Liver (tissue), 9 donors: ENCODE measurements around the gene DAPK2. TPM values are rescaled to one million over a fixed set of nuclear protein-coding genes. Genes with fewer than 3 reads are reported as not detected.

Experiments
- DNase-seq: peaks from one replicate; pipeline ENCODE4 v3.0.0-alpha.2; 2017; ENCODE audit warnings: low spot score
- H3K27ac ChIP-seq, 2 donors: one replicate each; pipeline ENCODE4 v1.7.0; 2013; ENCODE audit warnings: inconsistent platforms in 2 of 2, low read length in 2 of 2, control low read depth in 1 of 2, low read depth in 1 of 2, mild to moderate bottlenecking in 1 of 2
- H3K27me3 ChIP-seq, 4 donors: one replicate each; pipeline versions ENCODE4 v1.6.1 to v1.7.0; 2013; ENCODE audit warnings: low read length in 3 of 4, inconsistent platforms in 1 of 4, mild to moderate bottlenecking in 1 of 4, moderate library complexity in 1 of 4; ENCODE audit not compliant: control insufficient read depth in 4 of 4, insufficient read depth in 4 of 4
- H3K36me3 ChIP-seq, 4 donors: one replicate each; pipeline versions ENCODE4 v1.6.1 to v1.7.0; 2013; ENCODE audit warnings: low read length in 3 of 4, mild to moderate bottlenecking in 3 of 4, low read depth in 1 of 4, moderate library complexity in 1 of 4; ENCODE audit not compliant: control insufficient read depth in 4 of 4, insufficient read depth in 3 of 4
- H3K4me1 ChIP-seq, 4 donors: one replicate each; pipeline versions ENCODE4 v1.6.1 to v1.7.0; 2013; ENCODE audit warnings: low read length in 3 of 4, mild to moderate bottlenecking in 3 of 4, moderate library complexity in 1 of 4; ENCODE audit not compliant: control insufficient read depth in 4 of 4, insufficient read depth in 4 of 4
- H3K4me3 ChIP-seq, 3 donors: one replicate each; pipeline versions ENCODE4 v1.6.1 to v1.7.0; 2013; ENCODE audit warnings: low read length in 3 of 3, control low read depth in 1 of 3, low read depth in 1 of 3, mild to moderate bottlenecking in 1 of 3
- H3K9ac ChIP-seq, 2 donors: one replicate each; pipeline ENCODE4 v1.7.0; 2013; ENCODE audit warnings: low read length in 2 of 2, mild to moderate bottlenecking in 2 of 2, moderate library complexity in 2 of 2, control low read depth in 1 of 2, low read depth in 1 of 2
- H3K9me3 ChIP-seq, 4 donors: one replicate each; pipeline versions ENCODE4 v1.6.1 to v1.7.0; 2013; ENCODE audit warnings: low read length in 3 of 4; ENCODE audit not compliant: control insufficient read depth in 4 of 4
- ATF3 ChIP-seq: IDR thresholded peaks from 2 replicates; pipeline ENCODE4 v1.6.1; 2016; ENCODE audit warnings: antibody characterized with exemption
- CTCF ChIP-seq: fragments of 150-350 bp; IDR thresholded peaks from 2 replicates; pipeline ENCODE4 v1.5.1; 2017; ENCODE audit warnings: improper control_type of control experiment, low read depth, low read length; ENCODE audit not compliant: missing input control
- EGR1 ChIP-seq, 2 donors: IDR thresholded peaks; 2 replicates each; pipeline ENCODE4 v1.6.1; 2016 to 2018; ENCODE audit warnings: antibody characterized with exemption in 2 of 2, low read depth in 2 of 2
- FOXA1 ChIP-seq: IDR thresholded peaks from 2 replicates; pipeline ENCODE4 v1.6.1; 2016; ENCODE audit warnings: antibody characterized with exemption
- FOXA2 ChIP-seq: IDR thresholded peaks from 2 replicates; pipeline ENCODE4 v1.6.1; 2016; ENCODE audit warnings: antibody characterized with exemption
- GABPA ChIP-seq, 2 donors: IDR thresholded peaks in 1 of 2; conservative IDR thresholded peaks in 1 of 2; 2 replicates each; pipeline ENCODE4 v1.6.1; 2016; ENCODE audit warnings: antibody characterized with exemption in 2 of 2, mild to moderate bottlenecking in 1 of 2, moderate library complexity in 1 of 2
- HNF4A ChIP-seq, 2 donors: conservative IDR thresholded peaks; 2 replicates each; pipeline ENCODE4 v1.6.1; 2016; ENCODE audit warnings: antibody characterized with exemption in 2 of 2, mild to moderate bottlenecking in 2 of 2
- HNF4G ChIP-seq: IDR thresholded peaks from 2 replicates; pipeline ENCODE4 v1.6.1; 2016; ENCODE audit warnings: antibody characterized with exemption
- JUND ChIP-seq, 2 donors: IDR thresholded peaks; 2 replicates each; pipeline ENCODE4 v1.6.1; 2016; ENCODE audit warnings: antibody characterized with exemption in 2 of 2
- MAX ChIP-seq: IDR thresholded peaks from 2 replicates; pipeline ENCODE4 v1.6.1; 2016; ENCODE audit warnings: antibody characterized with exemption
- NR2F2 ChIP-seq: IDR thresholded peaks from 2 replicates; pipeline ENCODE4 v1.6.1; 2016; ENCODE audit warnings: antibody characterized with exemption
- RAD21 ChIP-seq, 2 donors: IDR thresholded peaks; 2 replicates each; pipeline ENCODE4 v1.6.1; 2016; ENCODE audit warnings: antibody characterized with exemption in 2 of 2, mild to moderate bottlenecking in 2 of 2
- REST ChIP-seq: IDR thresholded peaks from 2 replicates; pipeline ENCODE4 v1.6.1; 2016; ENCODE audit warnings: antibody characterized with exemption, mild to moderate bottlenecking
- RXRA ChIP-seq, 2 donors: IDR thresholded peaks; 2 replicates each; pipeline ENCODE4 v1.6.1; 2017 to 2018; ENCODE audit warnings: antibody characterized with exemption in 2 of 2, mild to moderate bottlenecking in 1 of 2
- SP1 ChIP-seq: IDR thresholded peaks from 2 replicates; pipeline ENCODE4 v1.6.1; 2018; ENCODE audit warnings: antibody characterized with exemption, mild to moderate bottlenecking
- TAF1 ChIP-seq: conservative IDR thresholded peaks from 2 replicates; pipeline ENCODE4 v1.6.1; 2016; ENCODE audit warnings: antibody characterized with exemption, mild to moderate bottlenecking
- YY1 ChIP-seq: IDR thresholded peaks from 2 replicates; pipeline ENCODE4 v1.6.1; 2016; ENCODE audit warnings: antibody characterized with exemption, mild to moderate bottlenecking
- ZBTB33 ChIP-seq: IDR thresholded peaks from 2 replicates; pipeline ENCODE4 v1.6.1; 2016; ENCODE audit warnings: antibody characterized with exemption
- WGBS: extraction: QIAGEN DNeasy Blood & Tissue Kit; methylation state at CpG from one replicate; pipeline ENCODE4 v1.1.7; 2013; 5-methylcytosine and 5-hydroxymethylcytosine counted together
- polyA plus RNA-seq, 2 donors: library from polyadenylated mRNA; stranded (reverse) in 1 of 2; unstranded in 1 of 2; fragments of 200-250 nt in 1 of 2; fragments of >200 nt in 1 of 2; fragmentation: Nextera tagmentation in 1 of 2; extraction: Ambion mirVana in 1 of 2; gene quantifications; one replicate each; pipeline versions ENCODE4 v1.2.1 to v1.2.3, GENCODE V29; 2013 to 2015
- total RNA-seq, 2 donors: library from RNA; depleted of rRNA; stranded (reverse); fragments of >200 nt; gene quantifications; one replicate each; pipeline ENCODE4 v1.2.3, GENCODE V29; 2014
- donor health status: healthy.
- donor health status: healthy.
- donor health status: healthy.
- donor health status: healthy.
- donor health status: healthy.

DAPK2 gene
- total and polyA plus RNA-seq, 4 donors, result 1.0 to 3.6 (median 1.1) TPM

GRCh38 chr15:63939531-63940130 lies 106.7 kb downstream of the DAPK2 start:
- Histone ChIP-seq H3K4me1 (peaks cover 0 to 4% (median 0%) of the 10 kb centered on the region in 4 donors), H3K9me3 (no peaks in the 10 kb centered on the region), H3K36me3 (no peaks in the 10 kb centered on the region), H3K4me3 (no peak overlapping the region), H3K27ac (peak overlapping the region; percentile 26 to 66), H3K27me3 (no peaks in the 10 kb centered on the region), H3K9ac (no peak overlapping the region)
- no peak for DNase-seq
- TF ChIP-seq RAD21 (IDR thresholded peaks at IDR 0.05), result peak; percentile 25 to 52
- no peak for TF ChIP-seq JUND (IDR thresholded peaks at IDR 0.05)
- TF ChIP-seq NR2F2, result peak; percentile 97
- TF ChIP-seq RXRA (IDR thresholded peaks at IDR 0.05), result peak; percentile 69 to 74
- TF ChIP-seq GABPA (IDR thresholded peaks at IDR 0.05 in 1 of 2, conservative IDR thresholded peaks at IDR 0.05 in 1 of 2), result peak; percentile 27 to 44
- TF ChIP-seq HNF4A (conservative IDR thresholded peaks at IDR 0.05), result no peak
- peak; percentile 59 for TF ChIP-seq REST
- TF ChIP-seq FOXA2, result no peak
- peak; percentile 12 for TF ChIP-seq FOXA1
- TF ChIP-seq ZBTB33, result no peak
- no peak for TF ChIP-seq TAF1
- no peak for TF ChIP-seq CTCF
- no peak for TF ChIP-seq HNF4G
- no peak for TF ChIP-seq ATF3
- TF ChIP-seq YY1, result no peak
- peak in 1 of 2 donors; percentile 60 for TF ChIP-seq EGR1 (IDR thresholded peaks at IDR 0.05; ENCODE audit: low read depth in 2 of 2)
- peak; percentile 67 for TF ChIP-seq SP1
- TF ChIP-seq MAX, result peak; percentile 56
- 41% methylated on average over 4 of the region's 4 CpGs for WGBS
